NB4 (cell line): ENCODE data around the gene KIAA1586.

Source experiments
- MYC ChIP-seq: IDR thresholded peaks from 2 replicates; pipeline ENCODE4 v1.6.1; 2011; ENCODE audit warnings: low read depth, low read length
- POLR2A ChIP-seq: IDR thresholded peaks from 2 replicates; pipeline ENCODE4 v1.6.1; 2011; ENCODE audit warnings: mild to moderate bottlenecking; ENCODE audit not compliant: insufficient read length; ENCODE audit errors: extremely low read depth
- TF ChIP-seq, protein P1 (sequence below): IDR thresholded peaks from one replicate; pipeline ENCODE4 v1.5.1; 2012; ENCODE audit warnings: low read depth, low read length
- TF ChIP-seq, protein P2 (sequence below): IDR thresholded peaks from 2 replicates; pipeline ENCODE4 v1.6.1; 2011; ENCODE audit warnings: low read depth, low read length

DNA sequence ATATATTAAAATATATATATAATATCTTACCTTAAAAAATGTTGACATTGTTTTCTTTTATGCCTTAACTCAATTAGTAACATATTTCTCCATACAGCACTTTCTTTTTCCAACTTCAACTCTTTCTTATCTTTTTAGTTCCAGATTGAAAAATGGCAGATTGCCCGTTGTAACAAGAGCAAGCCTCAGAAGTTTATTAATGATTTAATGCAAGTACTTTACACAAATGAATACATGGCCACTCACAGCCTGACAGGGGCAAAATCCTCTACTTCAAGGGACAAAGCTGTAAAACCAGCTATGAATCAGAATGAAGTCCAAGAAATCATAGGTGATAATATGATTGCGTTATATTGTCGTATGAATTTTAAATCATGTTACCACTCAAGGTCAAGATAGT lies 29.4 kb upstream of the KIAA1586 start:
- TF ChIP-seq, protein P1, sequence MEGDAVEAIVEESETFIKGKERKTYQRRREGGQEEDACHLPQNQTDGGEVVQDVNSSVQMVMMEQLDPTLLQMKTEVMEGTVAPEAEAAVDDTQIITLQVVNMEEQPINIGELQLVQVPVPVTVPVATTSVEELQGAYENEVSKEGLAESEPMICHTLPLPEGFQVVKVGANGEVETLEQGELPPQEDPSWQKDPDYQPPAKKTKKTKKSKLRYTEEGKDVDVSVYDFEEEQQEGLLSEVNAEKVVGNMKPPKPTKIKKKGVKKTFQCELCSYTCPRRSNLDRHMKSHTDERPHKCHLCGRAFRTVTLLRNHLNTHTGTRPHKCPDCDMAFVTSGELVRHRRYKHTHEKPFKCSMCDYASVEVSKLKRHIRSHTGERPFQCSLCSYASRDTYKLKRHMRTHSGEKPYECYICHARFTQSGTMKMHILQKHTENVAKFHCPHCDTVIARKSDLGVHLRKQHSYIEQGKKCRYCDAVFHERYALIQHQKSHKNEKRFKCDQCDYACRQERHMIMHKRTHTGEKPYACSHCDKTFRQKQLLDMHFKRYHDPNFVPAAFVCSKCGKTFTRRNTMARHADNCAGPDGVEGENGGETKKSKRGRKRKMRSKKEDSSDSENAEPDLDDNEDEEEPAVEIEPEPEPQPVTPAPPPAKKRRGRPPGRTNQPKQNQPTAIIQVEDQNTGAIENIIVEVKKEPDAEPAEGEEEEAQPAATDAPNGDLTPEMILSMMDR, result no peak
- TF ChIP-seq, protein P2, sequence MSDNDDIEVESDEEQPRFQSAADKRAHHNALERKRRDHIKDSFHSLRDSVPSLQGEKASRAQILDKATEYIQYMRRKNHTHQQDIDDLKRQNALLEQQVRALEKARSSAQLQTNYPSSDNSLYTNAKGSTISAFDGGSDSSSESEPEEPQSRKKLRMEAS, result no peak
- TF ChIP-seq POLR2A, result no peak
- TF ChIP-seq MYC, result no peak
